Liver (tissue), 9 donors: ENCODE measurements around the gene RPL35. TPM values are rescaled to one million over a fixed set of nuclear protein-coding genes. Genes with fewer than 3 reads are reported as not detected.

Experiments
- DNase-seq: peaks from one replicate; pipeline ENCODE4 v3.0.0-alpha.2; 2017; ENCODE audit warnings: low spot score
- H3K27ac ChIP-seq, 2 donors: one replicate each; pipeline ENCODE4 v1.7.0; 2013; ENCODE audit warnings: inconsistent platforms in 2 of 2, low read length in 2 of 2, control low read depth in 1 of 2, low read depth in 1 of 2, mild to moderate bottlenecking in 1 of 2
- H3K27me3 ChIP-seq, 4 donors: one replicate each; pipeline versions ENCODE4 v1.6.1 to v1.7.0; 2013; ENCODE audit warnings: low read length in 3 of 4, inconsistent platforms in 1 of 4, mild to moderate bottlenecking in 1 of 4, moderate library complexity in 1 of 4; ENCODE audit not compliant: control insufficient read depth in 4 of 4, insufficient read depth in 4 of 4
- H3K36me3 ChIP-seq, 4 donors: one replicate each; pipeline versions ENCODE4 v1.6.1 to v1.7.0; 2013; ENCODE audit warnings: low read length in 3 of 4, mild to moderate bottlenecking in 3 of 4, low read depth in 1 of 4, moderate library complexity in 1 of 4; ENCODE audit not compliant: control insufficient read depth in 4 of 4, insufficient read depth in 3 of 4
- H3K4me1 ChIP-seq, 4 donors: one replicate each; pipeline versions ENCODE4 v1.6.1 to v1.7.0; 2013; ENCODE audit warnings: low read length in 3 of 4, mild to moderate bottlenecking in 3 of 4, moderate library complexity in 1 of 4; ENCODE audit not compliant: control insufficient read depth in 4 of 4, insufficient read depth in 4 of 4
- H3K4me3 ChIP-seq, 3 donors: one replicate each; pipeline versions ENCODE4 v1.6.1 to v1.7.0; 2013; ENCODE audit warnings: low read length in 3 of 3, control low read depth in 1 of 3, low read depth in 1 of 3, mild to moderate bottlenecking in 1 of 3
- H3K9ac ChIP-seq, 2 donors: one replicate each; pipeline ENCODE4 v1.7.0; 2013; ENCODE audit warnings: low read length in 2 of 2, mild to moderate bottlenecking in 2 of 2, moderate library complexity in 2 of 2, control low read depth in 1 of 2, low read depth in 1 of 2
- H3K9me3 ChIP-seq, 4 donors: one replicate each; pipeline versions ENCODE4 v1.6.1 to v1.7.0; 2013; ENCODE audit warnings: low read length in 3 of 4; ENCODE audit not compliant: control insufficient read depth in 4 of 4
- EGR1 ChIP-seq, 2 donors: IDR thresholded peaks; 2 replicates each; pipeline ENCODE4 v1.6.1; 2016 to 2018; ENCODE audit warnings: antibody characterized with exemption in 2 of 2, low read depth in 2 of 2
- FOXA1 ChIP-seq: IDR thresholded peaks from 2 replicates; pipeline ENCODE4 v1.6.1; 2016; ENCODE audit warnings: antibody characterized with exemption
- FOXA2 ChIP-seq: IDR thresholded peaks from 2 replicates; pipeline ENCODE4 v1.6.1; 2016; ENCODE audit warnings: antibody characterized with exemption
- GABPA ChIP-seq, 2 donors: IDR thresholded peaks in 1 of 2; conservative IDR thresholded peaks in 1 of 2; 2 replicates each; pipeline ENCODE4 v1.6.1; 2016; ENCODE audit warnings: antibody characterized with exemption in 2 of 2, mild to moderate bottlenecking in 1 of 2, moderate library complexity in 1 of 2
- HNF4A ChIP-seq, 2 donors: conservative IDR thresholded peaks; 2 replicates each; pipeline ENCODE4 v1.6.1; 2016; ENCODE audit warnings: antibody characterized with exemption in 2 of 2, mild to moderate bottlenecking in 2 of 2
- HNF4G ChIP-seq: IDR thresholded peaks from 2 replicates; pipeline ENCODE4 v1.6.1; 2016; ENCODE audit warnings: antibody characterized with exemption
- NR2F2 ChIP-seq: IDR thresholded peaks from 2 replicates; pipeline ENCODE4 v1.6.1; 2016; ENCODE audit warnings: antibody characterized with exemption
- REST ChIP-seq: IDR thresholded peaks from 2 replicates; pipeline ENCODE4 v1.6.1; 2016; ENCODE audit warnings: antibody characterized with exemption, mild to moderate bottlenecking
- RXRA ChIP-seq, 2 donors: IDR thresholded peaks; 2 replicates each; pipeline ENCODE4 v1.6.1; 2017 to 2018; ENCODE audit warnings: antibody characterized with exemption in 2 of 2, mild to moderate bottlenecking in 1 of 2
- TAF1 ChIP-seq: conservative IDR thresholded peaks from 2 replicates; pipeline ENCODE4 v1.6.1; 2016; ENCODE audit warnings: antibody characterized with exemption, mild to moderate bottlenecking
- YY1 ChIP-seq: IDR thresholded peaks from 2 replicates; pipeline ENCODE4 v1.6.1; 2016; ENCODE audit warnings: antibody characterized with exemption, mild to moderate bottlenecking
- WGBS: extraction: QIAGEN DNeasy Blood & Tissue Kit; methylation state at CpG from one replicate; pipeline ENCODE4 v1.1.7; 2013; 5-methylcytosine and 5-hydroxymethylcytosine counted together
- polyA plus RNA-seq, 2 donors: library from polyadenylated mRNA; stranded (reverse) in 1 of 2; unstranded in 1 of 2; fragments of 200-250 nt in 1 of 2; fragments of >200 nt in 1 of 2; fragmentation: Nextera tagmentation in 1 of 2; extraction: Ambion mirVana in 1 of 2; gene quantifications; one replicate each; pipeline versions ENCODE4 v1.2.1 to v1.2.3, GENCODE V29; 2013 to 2015
- total RNA-seq, 2 donors: library from RNA; depleted of rRNA; stranded (reverse); fragments of >200 nt; gene quantifications; one replicate each; pipeline ENCODE4 v1.2.3, GENCODE V29; 2014
- TF ChIP-seq, protein P1 (sequence below): fragments of 150-350 bp; IDR thresholded peaks from 2 replicates; pipeline ENCODE4 v1.5.1; 2017; ENCODE audit warnings: improper control_type of control experiment, low read depth, low read length; ENCODE audit not compliant: missing input control
- TF ChIP-seq, protein P2 (sequence below): IDR thresholded peaks from 2 replicates; pipeline ENCODE4 v1.6.1; 2016; ENCODE audit warnings: antibody characterized with exemption
- TF ChIP-seq, protein P3 (sequence below): IDR thresholded peaks from 2 replicates; pipeline ENCODE4 v1.6.1; 2016; ENCODE audit warnings: antibody characterized with exemption
- donor health status: healthy.
- donor health status: healthy.
- donor health status: healthy.
- donor health status: healthy.
- donor health status: healthy.

Gene RPL35
- total and polyA plus RNA-seq, 4 donors = 623 to 1,101 (median 703) TPM

GRCh38 chr9:124844291-124844690, 17.5 kb downstream of the RPL35 start:
- H3K9me3 ChIP-seq = no peaks in the 10 kb centered on the region
- WGBS = 86% methylated on average over 4 of the region's 4 CpGs
- no peak overlapping the region for H3K9ac ChIP-seq
- H3K27ac ChIP-seq = no peak overlapping the region
- H3K4me3 ChIP-seq = no peak overlapping the region
- DNase-seq = no peak
- no peaks in the 10 kb centered on the region for H3K36me3 ChIP-seq
- peaks cover 0 to 4% (median 0%) of the 10 kb centered on the region in 4 donors for H3K27me3 ChIP-seq
- H3K4me1 ChIP-seq = no peaks in the 10 kb centered on the region
- TF ChIP-seq HNF4G (no peak), YY1 (no peak), RXRA (IDR thresholded peaks at IDR 0.05) (no peak), EGR1 (IDR thresholded peaks at IDR 0.05; ENCODE audit: low read depth in 2 of 2) (no peak), TAF1 (no peak), REST (no peak)
- TF ChIP-seq, protein P1, sequence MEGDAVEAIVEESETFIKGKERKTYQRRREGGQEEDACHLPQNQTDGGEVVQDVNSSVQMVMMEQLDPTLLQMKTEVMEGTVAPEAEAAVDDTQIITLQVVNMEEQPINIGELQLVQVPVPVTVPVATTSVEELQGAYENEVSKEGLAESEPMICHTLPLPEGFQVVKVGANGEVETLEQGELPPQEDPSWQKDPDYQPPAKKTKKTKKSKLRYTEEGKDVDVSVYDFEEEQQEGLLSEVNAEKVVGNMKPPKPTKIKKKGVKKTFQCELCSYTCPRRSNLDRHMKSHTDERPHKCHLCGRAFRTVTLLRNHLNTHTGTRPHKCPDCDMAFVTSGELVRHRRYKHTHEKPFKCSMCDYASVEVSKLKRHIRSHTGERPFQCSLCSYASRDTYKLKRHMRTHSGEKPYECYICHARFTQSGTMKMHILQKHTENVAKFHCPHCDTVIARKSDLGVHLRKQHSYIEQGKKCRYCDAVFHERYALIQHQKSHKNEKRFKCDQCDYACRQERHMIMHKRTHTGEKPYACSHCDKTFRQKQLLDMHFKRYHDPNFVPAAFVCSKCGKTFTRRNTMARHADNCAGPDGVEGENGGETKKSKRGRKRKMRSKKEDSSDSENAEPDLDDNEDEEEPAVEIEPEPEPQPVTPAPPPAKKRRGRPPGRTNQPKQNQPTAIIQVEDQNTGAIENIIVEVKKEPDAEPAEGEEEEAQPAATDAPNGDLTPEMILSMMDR = no peak
- TF ChIP-seq, protein P2, sequence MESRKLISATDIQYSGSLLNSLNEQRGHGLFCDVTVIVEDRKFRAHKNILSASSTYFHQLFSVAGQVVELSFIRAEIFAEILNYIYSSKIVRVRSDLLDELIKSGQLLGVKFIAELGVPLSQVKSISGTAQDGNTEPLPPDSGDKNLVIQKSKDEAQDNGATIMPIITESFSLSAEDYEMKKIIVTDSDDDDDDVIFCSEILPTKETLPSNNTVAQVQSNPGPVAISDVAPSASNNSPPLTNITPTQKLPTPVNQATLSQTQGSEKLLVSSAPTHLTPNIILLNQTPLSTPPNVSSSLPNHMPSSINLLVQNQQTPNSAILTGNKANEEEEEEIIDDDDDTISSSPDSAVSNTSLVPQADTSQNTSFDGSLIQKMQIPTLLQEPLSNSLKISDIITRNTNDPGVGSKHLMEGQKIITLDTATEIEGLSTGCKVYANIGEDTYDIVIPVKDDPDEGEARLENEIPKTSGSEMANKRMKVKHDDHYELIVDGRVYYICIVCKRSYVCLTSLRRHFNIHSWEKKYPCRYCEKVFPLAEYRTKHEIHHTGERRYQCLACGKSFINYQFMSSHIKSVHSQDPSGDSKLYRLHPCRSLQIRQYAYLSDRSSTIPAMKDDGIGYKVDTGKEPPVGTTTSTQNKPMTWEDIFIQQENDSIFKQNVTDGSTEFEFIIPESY = no peak

GRCh38 chr9:124843456-124844034, 18.2 kb downstream of the RPL35 start:
- Histone ChIP-seq H3K4me3 (no peak overlapping the region), H3K9ac (no peak overlapping the region), H3K4me1 (no peaks in the 10 kb centered on the region), H3K9me3 (no peaks in the 10 kb centered on the region), H3K27me3 (no peaks in the 10 kb centered on the region), H3K36me3 (no peaks in the 10 kb centered on the region), H3K27ac (no peak overlapping the region)
- DNase-seq = no peak
- WGBS = 91% methylated on average over 11 of the region's 11 CpGs
- TF ChIP-seq, protein P3, sequence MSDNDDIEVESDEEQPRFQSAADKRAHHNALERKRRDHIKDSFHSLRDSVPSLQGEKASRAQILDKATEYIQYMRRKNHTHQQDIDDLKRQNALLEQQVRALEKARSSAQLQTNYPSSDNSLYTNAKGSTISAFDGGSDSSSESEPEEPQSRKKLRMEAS = no peak
- TF ChIP-seq HNF4A (conservative IDR thresholded peaks at IDR 0.05) = no peak
- no peak for TF ChIP-seq RXRA (IDR thresholded peaks at IDR 0.05)
- no peak for TF ChIP-seq GABPA (IDR thresholded peaks at IDR 0.05 in 1 of 2, conservative IDR thresholded peaks at IDR 0.05 in 1 of 2)
- TF ChIP-seq HNF4G = no peak
- TF ChIP-seq FOXA2 = no peak
- no peak for TF ChIP-seq YY1
- TF ChIP-seq REST = no peak
- TF ChIP-seq FOXA1 = no peak
- TF ChIP-seq, protein P2 = no peak
- TF ChIP-seq NR2F2 = no peak
- TF ChIP-seq, protein P1 = no peak
- TF ChIP-seq EGR1 (IDR thresholded peaks at IDR 0.05; ENCODE audit: low read depth in 2 of 2) = no peak
